ENCODE results near the gene ADAM15. TPM values are rescaled to one million over a fixed set of nuclear protein-coding genes. Genes with fewer than 3 reads are reported as not detected.

The ADAM15 gene
- total and polyA plus RNA-seq, 9 donors, result 17.0 to 149 (median 61.7) TPM

- Histone ChIP-seq H3K9me3 (no peaks in the 10 kb centered on the region), H3K27ac (no peak overlapping the region), H3K27me3 (no peaks in the 10 kb centered on the region), H3K4me1 (ENCODE audit: insufficient read depth) (peaks cover 4% of the 10 kb centered on the region), H3K36me3 (no peaks in the 10 kb centered on the region), H3K4me3 (no peak overlapping the region)
- TF ChIP-seq CTCF (IDR thresholded peaks at IDR 0.05) (no peak), POLR2A (IDR thresholded peaks at IDR 0.05) (no peak), EP300 (IDR thresholded peaks at IDR 0.05) (no peak)
- intact Hi-C loops (cut with DNase I), result loop anchor here in 1 of 4 donors (10.0 kb wide), 1 partner anchor 588 kb away; no protein-coding TSS in a partner anchor
- WGBS, 3 donors, result 57 to 63% (median 57%) methylated on average over 7 of the region's 7 CpGs
- DNase-seq, result no peak
These were observed 21.6 kb downstream of the ADAM15 start for GRCh38 chr1:155072531-155073289.

- H3K27me3 ChIP-seq, result no peaks in the 10 kb centered on the region
- WGBS, 3 donors, result 84 to 93% (median 92%) methylated on average over 3 of the region's 3 CpGs
- peaks cover 4% of the 10 kb centered on the region for H3K4me1 ChIP-seq (ENCODE audit: insufficient read depth)
- H3K27ac ChIP-seq, result no peak overlapping the region
- TF ChIP-seq POLR2A (IDR thresholded peaks at IDR 0.05), result no peak
- no peak for TF ChIP-seq CTCF (IDR thresholded peaks at IDR 0.05)
- TF ChIP-seq EP300 (IDR thresholded peaks at IDR 0.05), result no peak
- no peaks in the 10 kb centered on the region for H3K36me3 ChIP-seq
- no peak overlapping the region for H3K4me3 ChIP-seq
- H3K9me3 ChIP-seq, result no peaks in the 10 kb centered on the region
- intact Hi-C loops (cut with DNase I), result loop anchor here in 1 of 4 donors (10.0 kb wide), 1 partner anchor 589 kb away; no protein-coding TSS in a partner anchor
- DNase-seq, result no peak
These were observed 22.5 kb downstream of the ADAM15 start for GRCh38 chr1:155073377-155074242.

GRCh38 chr1:155075535-155075934, 24.4 kb downstream of the ADAM15 start:
- no peak for DNase-seq
- WGBS, 3 donors, result 43 to 53% (median 52%) methylated on average over 5 of the region's 5 CpGs
- Histone ChIP-seq H3K27me3 (peaks cover 3% of the 10 kb centered on the region), H3K36me3 (no peaks in the 10 kb centered on the region), H3K27ac (no peak overlapping the region), H3K4me3 (no peak overlapping the region), H3K4me1 (ENCODE audit: insufficient read depth) (peaks cover 8% of the 10 kb centered on the region), H3K9me3 (no peaks in the 10 kb centered on the region)
- TF ChIP-seq CTCF (IDR thresholded peaks at IDR 0.05) (no peak), EP300 (IDR thresholded peaks at IDR 0.05) (no peak), POLR2A (IDR thresholded peaks at IDR 0.05) (no peak)
- intact Hi-C loops (cut with DNase I), result loop anchor here in 1 of 4 donors (10.0 kb wide), 1 partner anchor 591 kb away; no protein-coding TSS in a partner anchor

GRCh38 chr1:155076371-155076770, 25.3 kb downstream of the ADAM15 start:
- Histone ChIP-seq H3K27ac (no peak overlapping the region), H3K9me3 (no peaks in the 10 kb centered on the region), H3K27me3 (peaks cover 12% of the 10 kb centered on the region), H3K4me1 (ENCODE audit: insufficient read depth) (peaks cover 10% of the 10 kb centered on the region), H3K4me3 (no peak overlapping the region), H3K36me3 (no peaks in the 10 kb centered on the region)
- no peak for TF ChIP-seq POLR2A (IDR thresholded peaks at IDR 0.05)
- TF ChIP-seq EP300 (IDR thresholded peaks at IDR 0.05), result no peak
- no peak for TF ChIP-seq CTCF (IDR thresholded peaks at IDR 0.05)
- DNase-seq, result no peak
- WGBS, 3 donors, result 70 to 100% (median 76%) methylated on average over 1 of the region's 1 CpG
- intact Hi-C loops (cut with DNase I), result loop anchor here in 1 of 4 donors (10.0 kb wide), 1 partner anchor 592 kb away; no protein-coding TSS in a partner anchor
